ENCODE measurements around the gene ZNF679. TPM values are rescaled to one million over a fixed set of nuclear protein-coding genes. Genes with fewer than 3 reads are reported as not detected.
A peak's percentile ranks its signal among the peaks of the same experiment; 100 is the strongest.
"Not testable (repeated sequence)": the region's sequence is repeated elsewhere in the genome, so short reads cannot be mapped to it uniquely, and the experiment has no call there.

The ZNF679 gene
- total RNA-seq = not detected

GRCh38 chr7:64228174-64228573, at the start of gene ZNF679:
ZNF679 (plus strand) TSS chr7:64228474; CDS start chr7:64249118, 20,644 bp downstream.
- CTCF ChIA-PET; H3K27ac Mint-ChIP-seq; DNase-seq; POLR2A ChIA-PET; H3K27me3 Mint-ChIP-seq; ATAC-seq; H3K36me3 Mint-ChIP-seq (ENCODE audit: low read depth); H3K4me1 Mint-ChIP-seq (ENCODE audit: low read depth); intact Hi-C loops (cut with micrococcal nuclease); H3K4me3 Mint-ChIP-seq: not testable (repeated sequence)
- peaks cover 12% of the 10 kb centered on the region for H3K9me3 Mint-ChIP-seq

- ATAC-seq (no peak), DNase-seq (peak; percentile 42)
- ChIA-PET CTCF (interaction anchor here (0.9 kb wide), 1 partner anchor 439 kb away, joined by 3 read pairs; no protein-coding TSS in a partner anchor), POLR2A (no interaction called here)
- no peaks in the 10 kb centered on the region for H3K36me3 Mint-ChIP-seq (ENCODE audit: low read depth)
- H3K27ac Mint-ChIP-seq = no peak overlapping the region
- no peaks in the 10 kb centered on the region for H3K4me1 Mint-ChIP-seq (ENCODE audit: low read depth)
- no peak overlapping the region for H3K4me3 Mint-ChIP-seq
- TF ChIP-seq, protein P1, sequence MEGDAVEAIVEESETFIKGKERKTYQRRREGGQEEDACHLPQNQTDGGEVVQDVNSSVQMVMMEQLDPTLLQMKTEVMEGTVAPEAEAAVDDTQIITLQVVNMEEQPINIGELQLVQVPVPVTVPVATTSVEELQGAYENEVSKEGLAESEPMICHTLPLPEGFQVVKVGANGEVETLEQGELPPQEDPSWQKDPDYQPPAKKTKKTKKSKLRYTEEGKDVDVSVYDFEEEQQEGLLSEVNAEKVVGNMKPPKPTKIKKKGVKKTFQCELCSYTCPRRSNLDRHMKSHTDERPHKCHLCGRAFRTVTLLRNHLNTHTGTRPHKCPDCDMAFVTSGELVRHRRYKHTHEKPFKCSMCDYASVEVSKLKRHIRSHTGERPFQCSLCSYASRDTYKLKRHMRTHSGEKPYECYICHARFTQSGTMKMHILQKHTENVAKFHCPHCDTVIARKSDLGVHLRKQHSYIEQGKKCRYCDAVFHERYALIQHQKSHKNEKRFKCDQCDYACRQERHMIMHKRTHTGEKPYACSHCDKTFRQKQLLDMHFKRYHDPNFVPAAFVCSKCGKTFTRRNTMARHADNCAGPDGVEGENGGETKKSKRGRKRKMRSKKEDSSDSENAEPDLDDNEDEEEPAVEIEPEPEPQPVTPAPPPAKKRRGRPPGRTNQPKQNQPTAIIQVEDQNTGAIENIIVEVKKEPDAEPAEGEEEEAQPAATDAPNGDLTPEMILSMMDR (IDR thresholded peaks at IDR 0.05) = peak; percentile 45
- intact Hi-C loops (cut with micrococcal nuclease) = loop anchor here (10.0 kb wide), 1 partner anchor 204 kb away; no protein-coding TSS in a partner anchor
- peaks cover 1% of the 10 kb centered on the region for H3K9me3 Mint-ChIP-seq
- H3K27me3 Mint-ChIP-seq = peaks cover 4% of the 10 kb centered on the region
Measured at GRCh38 chr7:64180989-64181388, 47.3 kb upstream of the ZNF679 start.

GRCh38 chr7:64181586-64181985, 46.7 kb upstream of the ZNF679 start:
- ChIA-PET POLR2A (no interaction called here), CTCF (interaction anchor here (0.6 kb wide), 1 partner anchor 802 kb away, joined by 3 read pairs; no protein-coding TSS in a partner anchor)
- H3K4me3 Mint-ChIP-seq = no peak overlapping the region
- ATAC-seq = no peak
- H3K9me3 Mint-ChIP-seq = peaks cover 1% of the 10 kb centered on the region
- H3K27ac Mint-ChIP-seq = no peak overlapping the region
- peaks cover 4% of the 10 kb centered on the region for H3K27me3 Mint-ChIP-seq
- no peak for DNase-seq
- no peaks in the 10 kb centered on the region for H3K4me1 Mint-ChIP-seq (ENCODE audit: low read depth)
- no peaks in the 10 kb centered on the region for H3K36me3 Mint-ChIP-seq (ENCODE audit: low read depth)
- intact Hi-C loops (cut with micrococcal nuclease) = loop anchor here (10.0 kb wide), 1 partner anchor 203 kb away; no protein-coding TSS in a partner anchor
- TF ChIP-seq, protein P1 (IDR thresholded peaks at IDR 0.05) = no peak

- ChIA-PET POLR2A (no interaction called here), CTCF (interaction anchor here (0.6 to 1.9 kb wide), 5 partner anchors 14 to 801 kb away, joined by 3 to 5 read pairs (median 3); no protein-coding TSS in a partner anchor)
- no peak overlapping the region for H3K4me3 Mint-ChIP-seq
- peaks cover 3% of the 10 kb centered on the region for H3K9me3 Mint-ChIP-seq
- H3K27me3 Mint-ChIP-seq = peaks cover 4% of the 10 kb centered on the region
- DNase-seq (no peak), ATAC-seq (no peak)
- H3K4me1 Mint-ChIP-seq (ENCODE audit: low read depth) = no peaks in the 10 kb centered on the region
- no peak overlapping the region for H3K27ac Mint-ChIP-seq
- H3K36me3 Mint-ChIP-seq (ENCODE audit: low read depth) = no peaks in the 10 kb centered on the region
- intact Hi-C loops (cut with micrococcal nuclease) = loop anchor here (2.0 to 10.0 kb wide), 2 partner anchors 203 to 443 kb away; no protein-coding TSS in a partner anchor
- TF ChIP-seq, protein P1 (IDR thresholded peaks at IDR 0.05) = no peak
Measured at GRCh38 chr7:64182036-64182790, 46.1 kb upstream of the ZNF679 start.

GRCh38 chr7:64183126-64183742, 45.0 kb upstream of the ZNF679 start:
- CTCF ChIA-PET = interaction anchor here (0.7 to 1.9 kb wide), 5 partner anchors 9 to 441 kb away, joined by 3 to 5 read pairs (median 3); no protein-coding TSS in a partner anchor
- POLR2A ChIA-PET = no interaction called here
- H3K36me3 Mint-ChIP-seq (ENCODE audit: low read depth) = no peaks in the 10 kb centered on the region

More at GRCh38 chr7:64183126-64183742, 45.0 kb upstream of the ZNF679 start:
- Mint-ChIP-seq H3K9me3 (peaks cover 3% of the 10 kb centered on the region), H3K4me1 (ENCODE audit: low read depth) (no peaks in the 10 kb centered on the region), H3K27ac (no peak overlapping the region), H3K27me3 (peaks cover 4% of the 10 kb centered on the region), H3K4me3 (no peak overlapping the region)
- intact Hi-C loops (cut with micrococcal nuclease) = loop anchor here (2.0 to 10.0 kb wide), 2 partner anchors 202 to 442 kb away; no protein-coding TSS in a partner anchor
- ATAC-seq = no peak
- peak; percentile 47 for DNase-seq
- TF ChIP-seq, protein P1 (IDR thresholded peaks at IDR 0.05) = peak; percentile 84

Data from activated CD8-positive, alpha-beta T cell treated with anti-CD3 and anti-CD28 coated beads for 36 hours (primary cell).